HL-60 (cell line): Measurements from ENCODE around the gene CCL8.

Source experiments
- DNase-seq, 2 experiments: peaks; one replicate each; pipeline ENCODE4 v3.0.0-alpha.2; 2010 to 2020; ENCODE audit warnings: low read depth in 1 of 2, low spot score in 1 of 2
- H3K27ac ChIP-seq: fragments of 250-450 bp; sonication (Bioruptor Pico); replicated peaks from 2 replicates; pipeline ENCODE4 v1.5.1; 2020; ENCODE audit warnings: mild to moderate bottlenecking, moderate library complexity
- H3K27me3 ChIP-seq: fragments of 250-450 bp; sonication (Bioruptor Pico); 2 replicates; pipeline ENCODE4 v1.5.1; 2021; ENCODE audit warnings: mild to moderate bottlenecking, moderate library complexity; ENCODE audit not compliant: insufficient read depth, poor library complexity, severe bottlenecking
- H3K4me3 ChIP-seq: replicated peaks from 2 replicates; pipeline ENCODE4 v1.5.1; 2011; ENCODE audit warnings: mild to moderate bottlenecking, control low read depth, low read length; ENCODE audit not compliant: insufficient read depth
- CTCF ChIP-seq: IDR thresholded peaks from one replicate; pipeline ENCODE4 v1.5.1; 2011; ENCODE audit warnings: low read length, control low read depth, inconsistent platforms; ENCODE audit not compliant: insufficient read depth
- GABPA ChIP-seq: IDR thresholded peaks from 2 replicates; pipeline ENCODE4 v1.6.1; 2012; ENCODE audit warnings: low read depth
- POLR2AphosphoS5 ChIP-seq: IDR thresholded peaks from 2 replicates; pipeline ENCODE4 v1.6.1; 2012; ENCODE audit warnings: low read depth
- SPI1 ChIP-seq: IDR thresholded peaks from 2 replicates; pipeline ENCODE4 v1.6.1; 2012; ENCODE audit warnings: low read depth, mild to moderate bottlenecking, borderline replicate concordance
- long read RNA-seq: library from polyadenylated mRNA; unstranded; transcript quantifications from one replicate; pipeline ENCODE4 v2.0.0, GENCODE V29; 2020
- TF ChIP-seq, protein P1 (sequence below): IDR thresholded peaks from 2 replicates; pipeline ENCODE4 v1.6.1; 2012; ENCODE audit warnings: low read depth; ENCODE audit not compliant: insufficient replicate concordance

The CCL8 gene
- long read RNA-seq: 0 reads

DNA sequence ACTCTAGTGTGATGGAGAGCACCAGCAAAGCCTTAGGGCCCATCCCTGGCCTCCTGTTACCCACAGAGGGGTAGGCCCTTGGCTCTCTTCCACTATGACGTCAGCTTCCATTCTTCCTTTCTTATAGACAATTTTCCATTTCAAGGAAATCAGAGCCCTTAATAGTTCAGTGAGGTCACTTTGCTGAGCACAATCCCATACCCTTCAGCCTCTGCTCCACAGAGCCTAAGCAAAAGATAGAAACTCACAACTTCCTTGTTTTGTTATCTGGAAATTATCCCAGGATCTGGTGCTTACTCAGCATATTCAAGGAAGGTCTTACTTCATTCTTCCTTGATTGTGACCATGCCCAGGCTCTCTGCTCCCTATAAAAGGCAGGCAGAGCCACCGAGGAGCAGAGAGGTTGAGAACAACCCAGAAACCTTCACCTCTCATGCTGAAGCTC is at the start of gene CCL8:
Gene CCL8, plus strand, starts transcription at position 397 of the 445 bp plus-strand sequence. CDS start 67 bp downstream, outside the sequence.
- no peak for DNase-seq
- Histone ChIP-seq H3K27me3 (no peaks in the 10 kb centered on the region), H3K27ac (no peak within 1 kb of the TSS)

DNA sequence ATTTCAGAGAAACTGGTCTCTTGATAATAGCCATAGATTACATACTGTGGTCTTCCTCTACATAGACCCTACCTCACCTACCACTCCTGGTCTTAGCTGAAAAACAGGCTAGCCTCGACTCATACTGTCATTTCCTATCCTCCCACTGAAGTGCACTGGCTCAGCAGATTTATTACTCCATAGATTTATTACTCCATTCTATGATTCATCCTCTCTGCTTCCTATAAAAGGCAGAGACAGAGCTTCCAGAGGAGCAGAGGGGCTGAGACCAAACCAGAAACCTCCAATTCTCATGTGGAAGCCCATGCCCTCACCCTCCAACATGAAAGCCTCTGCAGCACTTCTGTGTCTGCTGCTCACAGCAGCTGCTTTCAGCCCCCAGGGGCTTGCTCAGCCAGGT is 49.3 kb upstream of the CCL8 start, which contains the start of gene CCL7:
Gene CCL7, plus strand, starts transcription at position 253 of the 400 bp plus-strand sequence. Its CDS starts 70 bp downstream, at position 323.
- no peaks in the 10 kb centered on the region for H3K27me3 ChIP-seq
- no peak within 1 kb of the TSS for H3K27ac ChIP-seq
- H3K4me3 ChIP-seq: no peak within 1 kb of the TSS
- no peak for DNase-seq
- TF ChIP-seq, protein P1, sequence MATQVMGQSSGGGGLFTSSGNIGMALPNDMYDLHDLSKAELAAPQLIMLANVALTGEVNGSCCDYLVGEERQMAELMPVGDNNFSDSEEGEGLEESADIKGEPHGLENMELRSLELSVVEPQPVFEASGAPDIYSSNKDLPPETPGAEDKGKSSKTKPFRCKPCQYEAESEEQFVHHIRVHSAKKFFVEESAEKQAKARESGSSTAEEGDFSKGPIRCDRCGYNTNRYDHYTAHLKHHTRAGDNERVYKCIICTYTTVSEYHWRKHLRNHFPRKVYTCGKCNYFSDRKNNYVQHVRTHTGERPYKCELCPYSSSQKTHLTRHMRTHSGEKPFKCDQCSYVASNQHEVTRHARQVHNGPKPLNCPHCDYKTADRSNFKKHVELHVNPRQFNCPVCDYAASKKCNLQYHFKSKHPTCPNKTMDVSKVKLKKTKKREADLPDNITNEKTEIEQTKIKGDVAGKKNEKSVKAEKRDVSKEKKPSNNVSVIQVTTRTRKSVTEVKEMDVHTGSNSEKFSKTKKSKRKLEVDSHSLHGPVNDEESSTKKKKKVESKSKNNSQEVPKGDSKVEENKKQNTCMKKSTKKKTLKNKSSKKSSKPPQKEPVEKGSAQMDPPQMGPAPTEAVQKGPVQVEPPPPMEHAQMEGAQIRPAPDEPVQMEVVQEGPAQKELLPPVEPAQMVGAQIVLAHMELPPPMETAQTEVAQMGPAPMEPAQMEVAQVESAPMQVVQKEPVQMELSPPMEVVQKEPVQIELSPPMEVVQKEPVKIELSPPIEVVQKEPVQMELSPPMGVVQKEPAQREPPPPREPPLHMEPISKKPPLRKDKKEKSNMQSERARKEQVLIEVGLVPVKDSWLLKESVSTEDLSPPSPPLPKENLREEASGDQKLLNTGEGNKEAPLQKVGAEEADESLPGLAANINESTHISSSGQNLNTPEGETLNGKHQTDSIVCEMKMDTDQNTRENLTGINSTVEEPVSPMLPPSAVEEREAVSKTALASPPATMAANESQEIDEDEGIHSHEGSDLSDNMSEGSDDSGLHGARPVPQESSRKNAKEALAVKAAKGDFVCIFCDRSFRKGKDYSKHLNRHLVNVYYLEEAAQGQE: no peak
- no peak for TF ChIP-seq SPI1
- TF ChIP-seq POLR2AphosphoS5: no peak
- no peak for TF ChIP-seq GABPA
- no peak for TF ChIP-seq CTCF

More for the DNA sequence above, at the start of gene CCL8:
- no peak within 1 kb of the TSS for H3K4me3 ChIP-seq
- TF ChIP-seq SPI1: no peak

- TF ChIP-seq CTCF (no peak), SPI1 (no peak), GABPA (no peak), POLR2AphosphoS5 (no peak)
- TF ChIP-seq, protein P1: no peak
- no peak overlapping the region for H3K27ac ChIP-seq
- H3K4me3 ChIP-seq: no peak overlapping the region
- no peak for DNase-seq
- no peaks in the 10 kb centered on the region for H3K27me3 ChIP-seq
Observed at GRCh38 chr17:34275881-34276280, 43.4 kb upstream of the CCL8 start.

DNA sequence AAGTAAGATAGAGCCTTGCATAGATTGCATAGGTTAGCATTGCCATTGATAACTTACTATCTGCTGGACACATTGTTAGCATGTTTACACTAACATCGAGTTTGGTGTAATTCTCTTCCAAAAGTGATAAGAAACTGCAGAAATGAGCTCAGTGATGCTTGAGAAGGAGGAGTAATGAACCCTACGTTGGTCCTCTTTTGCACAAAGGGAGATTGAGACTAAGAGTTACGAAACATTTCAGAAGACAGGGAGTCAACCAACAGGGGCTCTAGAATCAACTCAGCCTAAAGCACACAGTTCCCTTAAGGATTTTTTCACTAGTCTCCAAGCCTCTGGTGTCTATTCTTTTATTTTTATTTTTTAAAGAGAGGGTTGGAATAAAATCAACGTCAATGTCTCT is 42.4 kb upstream of the CCL8 start:
- TF ChIP-seq GABPA (no peak), POLR2AphosphoS5 (no peak), CTCF (no peak), SPI1 (no peak)
- TF ChIP-seq, protein P1: no peak
- no peaks in the 10 kb centered on the region for H3K27me3 ChIP-seq
- H3K27ac ChIP-seq: no peak overlapping the region
- no peak overlapping the region for H3K4me3 ChIP-seq
- DNase-seq: no peak
